Kidney (tissue), 14 donors: ENCODE measurements around the gene PRR19. TPM values are rescaled to one million over a fixed set of nuclear protein-coding genes. Genes with fewer than 3 reads are reported as not detected.

ENCODE experiments used
- DNase-seq, 5 donors: peaks; one replicate each; pipeline ENCODE4 v3.0.0-alpha.2; 2013 to 2020
- FAIRE-seq: peaks from 2 replicates; lab custom pipeline; 2012; peaks lifted over from hg19 to GRCh38; lab: Jason Lieb, UNC
- H3K27ac ChIP-seq, 2 donors: one replicate each; pipeline ENCODE4 v1.7.0; 2013; ENCODE audit warnings: low read depth in 2 of 2, low read length in 2 of 2, inconsistent platforms in 1 of 2
- H3K27me3 ChIP-seq: one replicate; pipeline ENCODE4 v1.7.1; 2013; ENCODE audit warnings: low read length, inconsistent platforms; ENCODE audit not compliant: control insufficient read depth, insufficient read depth
- H3K36me3 ChIP-seq, 3 donors: one replicate each; pipeline versions ENCODE4 v1.7.0 to v1.7.1; 2013; ENCODE audit warnings: low read length in 3 of 3, control low read depth in 1 of 3, inconsistent platforms in 1 of 3; ENCODE audit not compliant: insufficient read depth in 3 of 3, control insufficient read depth in 2 of 3
- H3K4me1 ChIP-seq, 3 donors: one replicate each; pipeline versions ENCODE4 v1.7.0 to v1.7.1; 2013; ENCODE audit warnings: low read length in 3 of 3, inconsistent platforms in 1 of 3, low read depth in 1 of 3; ENCODE audit not compliant: control insufficient read depth in 2 of 3, insufficient read depth in 2 of 3
- H3K4me3 ChIP-seq, 3 donors: one replicate each; pipeline versions ENCODE4 v1.7.0 to v1.8.1; 2013; ENCODE audit warnings: low read length in 3 of 3, control low read depth in 1 of 3, inconsistent platforms in 1 of 3
- H3K9ac ChIP-seq, 3 donors: one replicate each; pipeline versions ENCODE4 v1.7.0 to v1.7.1; 2013; ENCODE audit warnings: low read length in 3 of 3, control low read depth in 1 of 3, inconsistent platforms in 1 of 3
- H3K9me3 ChIP-seq, 3 donors: one replicate each; pipeline versions ENCODE4 v1.7.0 to v1.7.1; 2013; ENCODE audit warnings: low read length in 3 of 3, control low read depth in 1 of 3, inconsistent platforms in 1 of 3; ENCODE audit not compliant: control insufficient read depth in 2 of 3, insufficient read depth in 1 of 3
- CTCF ChIP-seq: IDR thresholded peaks from 3 replicates; pipeline ENCODE4 v1.5.1; 2012; ENCODE audit warnings: mild to moderate bottlenecking, moderate library complexity, borderline replicate concordance; ENCODE audit not compliant: insufficient read depth; ENCODE audit errors: extremely low read depth
- intact Hi-C: fragments of 100-400 bp; cut with DNase I; formaldehyde crosslinking; loops from one replicate; pipeline ENCODE4 v1.11.1; 2022
- polyA plus RNA-seq: library from polyadenylated mRNA; stranded (reverse); fragments of 350-450 nt; fragmentation: Illumina TruSeq; extraction: RNeasy Lipid Tissue Mini Kit (QIAGEN cat#74804); gene quantifications from one replicate; pipeline ENCODE4 v1.2.3, GENCODE V29; 2014; ENCODE audit warnings: low read depth, low replicate concordance; ENCODE audit not compliant: insufficient read depth
- total RNA-seq: library from RNA; stranded (reverse); fragmentation: NEBNext Ultra II Directional; extraction: Animal tissue kit (Norgen Biotek cat#: 25700); gene quantifications from one replicate; pipeline ENCODE4 v1.2.1, GENCODE V29; 2021
- donor health status: control.
- donor health status: control.
- donor health status: control.
- donor health status: control.
- donor health status: control.
- donor health status: DM: yes; HTN: yes; CAD: no.
- donor health status: Normal renal cell carcinoma (clear cell type).

The PRR19 gene
- total and polyA plus RNA-seq, 2 donors from 2014 or later, result 0.47 to 0.71 TPM

GRCh38 chr19:42253245-42254088, 48.5 kb upstream of the PRR19 start:
- no peak for TF ChIP-seq CTCF
- no peaks in the 10 kb centered on the region for H3K9me3 ChIP-seq
- peak overlapping the region; percentile 98 to 99 for H3K27ac ChIP-seq
- intact Hi-C loops, result no loop called here
- peaks cover 0 to 23% (median 20%) of the 10 kb centered on the region in 3 donors for H3K4me1 ChIP-seq
- H3K36me3 ChIP-seq, result peaks cover 0 to 16% (median 3%) of the 10 kb centered on the region in 3 donors
- H3K9ac ChIP-seq, result peak overlapping the region; percentile 61 to 89 (median 88)
- H3K27me3 ChIP-seq, result no peaks in the 10 kb centered on the region
- FAIRE-seq (no peak), DNase-seq (peak; percentile 84 to 92 (median 91))
- H3K4me3 ChIP-seq, result peak overlapping the region; percentile 73 to 88 (median 85)

GRCh38 chr19:42254089-42254849, 47.7 kb upstream of the PRR19 start:
- FAIRE-seq, result no peak
- H3K4me3 ChIP-seq, result peak overlapping the region; percentile 58 to 83 (median 82)
- peaks cover 0 to 23% (median 20%) of the 10 kb centered on the region in 3 donors for H3K4me1 ChIP-seq
- peak overlapping the region; percentile 98 to 99 for H3K27ac ChIP-seq
- H3K36me3 ChIP-seq, result peaks cover 0 to 12% (median 3%) of the 10 kb centered on the region in 3 donors
- no peaks in the 10 kb centered on the region for H3K27me3 ChIP-seq
- H3K9ac ChIP-seq, result peak overlapping the region; percentile 39 to 98 (median 95)
- H3K9me3 ChIP-seq, result no peaks in the 10 kb centered on the region
- intact Hi-C loops, result no loop called here
- peak; percentile 81 to 93 (median 91) for DNase-seq
- no peak for TF ChIP-seq CTCF

- no peak for TF ChIP-seq CTCF
- DNase-seq (peak; percentile 95 to 98 (median 98)), FAIRE-seq (no peak)
- intact Hi-C loops, result no loop called here
- peak within 1 kb of the TSS; percentile 98 to 99 for H3K27ac ChIP-seq
- no peaks in the 10 kb centered on the region for H3K27me3 ChIP-seq
- H3K4me3 ChIP-seq, result peak within 1 kb of the TSS; percentile 65 to 83 (median 82)
- H3K9me3 ChIP-seq, result no peaks in the 10 kb centered on the region
- H3K36me3 ChIP-seq, result peaks cover 0 to 4% (median 0%) of the 10 kb centered on the region in 3 donors
- H3K9ac ChIP-seq, result peak within 1 kb of the TSS; percentile 39 to 98 (median 95)
- H3K4me1 ChIP-seq, result peaks cover 0 to 22% (median 16%) of the 10 kb centered on the region in 3 donors
These were observed 46.8 kb upstream of the PRR19 start, which contains the start of gene ERF for GRCh38 chr19:42254850-42255765. Gene ERF, minus strand, starts transcription at chr19:42255128. Its CDS starts 129 bp downstream, at chr19:42254999.
